Colonic mucosa (tissue), 4 donors: Measurements from ENCODE around the gene R3HDM2. TPM values are rescaled to one million over a fixed set of nuclear protein-coding genes. Genes with fewer than 3 reads are reported as not detected.

Experiments used
- DNase-seq: peaks from one replicate; pipeline ENCODE4 v3.0.0-alpha.2; 2020
- H3K27ac ChIP-seq: fragments of 200-600 bp; one replicate; pipeline ENCODE4 v1.8.0; 2021
- H3K27me3 ChIP-seq: fragments of 200-600 bp; one replicate; pipeline ENCODE4 v1.8.0; 2021
- H3K36me3 ChIP-seq: fragments of 200-600 bp; one replicate; pipeline ENCODE4 v1.8.0; 2021
- H3K4me1 ChIP-seq: fragments of 200-600 bp; one replicate; pipeline ENCODE4 v1.8.0; 2021; ENCODE audit warnings: mild to moderate bottlenecking
- H3K4me3 ChIP-seq: fragments of 200-600 bp; one replicate; pipeline ENCODE4 v1.8.0; 2021
- H3K9ac ChIP-seq, 2 donors: one replicate each; pipeline ENCODE4 v1.7.0; 2013; ENCODE audit warnings: control low read depth in 2 of 2, low read depth in 2 of 2, low read length in 2 of 2
- H3K9me3 ChIP-seq: fragments of 200-600 bp; one replicate; pipeline ENCODE4 v1.8.0; 2021
- CTCF ChIP-seq: fragments of 200-600 bp; IDR thresholded peaks from one replicate; pipeline ENCODE4 v1.8.0; 2022; ENCODE audit warnings: antibody characterized with exemption, mild to moderate bottlenecking
- intact Hi-C: fragments of 100-400 bp; cut with DNase I; formaldehyde crosslinking; loops from one replicate; pipeline ENCODE4 v1.14.1; 2022
- total RNA-seq, 2 donors: library from RNA; stranded (reverse); fragmentation: NEBNext Ultra II Directional in 1 of 2; extraction: Animal tissue kit (Norgen Biotek cat#: 25700) in 1 of 2; gene quantifications; one replicate each; pipeline ENCODE4 v1.2.1, GENCODE V29; 2021
- donor health status: healthy.
- donor health status: DM: no; HTN: no; CAD: no.
- donor health status: DM: no; HTN: no; CAD: no.

The R3HDM2 gene
- total RNA-seq, 2 donors from 2014 or later, result 41.0 to 60.4 TPM

- Histone ChIP-seq H3K27me3 (peaks cover 61% of the 10 kb centered on the region), H3K4me3 (no peak overlapping the region), H3K36me3 (no peaks in the 10 kb centered on the region), H3K9ac (no peak overlapping the region), H3K4me1 (peaks cover 15% of the 10 kb centered on the region), H3K9me3 (no peaks in the 10 kb centered on the region), H3K27ac (no peak overlapping the region)
- DNase-seq, result no peak
- intact Hi-C loops, result no loop called here
- no peak for TF ChIP-seq CTCF
Measured at GRCh38 chr12:57215668-57216013, 215.2 kb downstream of the R3HDM2 start.

GRCh38 chr12:57215065-57215464, 215.8 kb downstream of the R3HDM2 start:
- H3K27ac ChIP-seq, result no peak overlapping the region
- no peaks in the 10 kb centered on the region for H3K9me3 ChIP-seq
- H3K27me3 ChIP-seq, result peaks cover 56% of the 10 kb centered on the region
- no peak overlapping the region for H3K9ac ChIP-seq
- intact Hi-C loops, result no loop called here
- no peaks in the 10 kb centered on the region for H3K36me3 ChIP-seq
- no peak overlapping the region for H3K4me3 ChIP-seq
- peaks cover 15% of the 10 kb centered on the region for H3K4me1 ChIP-seq
- no peak for DNase-seq
- no peak for TF ChIP-seq CTCF

- no peak overlapping the region for H3K9ac ChIP-seq
- H3K36me3 ChIP-seq, result no peaks in the 10 kb centered on the region
- peak; percentile 70 for DNase-seq
- H3K27ac ChIP-seq, result no peak overlapping the region
- peaks cover 49% of the 10 kb centered on the region for H3K27me3 ChIP-seq
- no peak overlapping the region for H3K4me3 ChIP-seq
- no peaks in the 10 kb centered on the region for H3K9me3 ChIP-seq
- peak; percentile 58 for TF ChIP-seq CTCF
- H3K4me1 ChIP-seq, result peaks cover 15% of the 10 kb centered on the region
- intact Hi-C loops, result no loop called here
Measured at GRCh38 chr12:57214398-57214781, 216.5 kb downstream of the R3HDM2 start.

- no peaks in the 10 kb centered on the region for H3K9me3 ChIP-seq
- H3K9ac ChIP-seq, result no peak overlapping the region
- peaks cover 44% of the 10 kb centered on the region for H3K27me3 ChIP-seq
- DNase-seq, result no peak
- H3K4me3 ChIP-seq, result no peak overlapping the region
- TF ChIP-seq CTCF, result no peak
- intact Hi-C loops, result loop anchor here (2.0 kb wide), 1 partner anchor 25 kb away; no protein-coding TSS in a partner anchor
- H3K36me3 ChIP-seq, result no peaks in the 10 kb centered on the region
- peaks cover 15% of the 10 kb centered on the region for H3K4me1 ChIP-seq
- H3K27ac ChIP-seq, result no peak overlapping the region
Measured at GRCh38 chr12:57213763-57214397, 217.0 kb downstream of the R3HDM2 start.

GRCh38 chr12:57213058-57213715, 217.7 kb downstream of the R3HDM2 start:
- peak; percentile 97 for TF ChIP-seq CTCF
- H3K9ac ChIP-seq, result peak overlapping the region in 1 of 2 donors; percentile 32
- H3K4me3 ChIP-seq, result no peak overlapping the region
- peaks cover 37% of the 10 kb centered on the region for H3K27me3 ChIP-seq
- no peaks in the 10 kb centered on the region for H3K36me3 ChIP-seq
- peaks cover 15% of the 10 kb centered on the region for H3K4me1 ChIP-seq
- peak; percentile 88 for DNase-seq
- H3K27ac ChIP-seq, result no peak overlapping the region
- intact Hi-C loops, result loop anchor here (2.0 kb wide), 1 partner anchor 26 kb away; no protein-coding TSS in a partner anchor
- no peaks in the 10 kb centered on the region for H3K9me3 ChIP-seq
